CD14-positive monocyte (primary cell): ENCODE results near the gene TARM1. TPM values are rescaled to one million over a fixed set of nuclear protein-coding genes. Genes with fewer than 3 reads are reported as not detected.
A peak's percentile ranks its signal among the peaks of the same experiment; 100 is the strongest.

Source experiments
- DNase-seq, 3 donors: peaks; one replicate each; pipeline ENCODE4 v3.0.0-alpha.2; 2011 to 2022
- H2AFZ ChIP-seq: 2 replicates; pipeline ENCODE4 v1.6.0; 2012; ENCODE audit warnings: mild to moderate bottlenecking, low read depth, low read length, inconsistent platforms; ENCODE audit not compliant: insufficient read depth, poor library complexity, severe bottlenecking
- H3K27ac ChIP-seq, 2 donors: 1 replicate in 1 of 2; 2 replicates in 1 of 2; pipeline ENCODE4 v1.5.1; 2012 to 2013; ENCODE audit warnings: low read length in 2 of 2, control low read depth in 1 of 2, inconsistent platforms in 1 of 2, low read depth in 1 of 2, mild to moderate bottlenecking in 1 of 2
- H3K27me3 ChIP-seq, 2 donors: one replicate each; pipeline versions ENCODE4 v1.6.0 to v1.6.1; 2011 to 2013; ENCODE audit warnings: low read length in 2 of 2; ENCODE audit not compliant: control insufficient read depth in 2 of 2, insufficient read depth in 2 of 2
- H3K36me3 ChIP-seq, 2 donors: replicated peaks in 1 of 2; 1 replicate in 1 of 2; 2 replicates in 1 of 2; pipeline versions ENCODE4 v1.5.1 to v1.6.1; 2012 to 2013; ENCODE audit warnings: low read length in 2 of 2, control low read depth in 1 of 2, inconsistent platforms in 1 of 2, mild to moderate bottlenecking in 1 of 2; ENCODE audit not compliant: insufficient read depth in 2 of 2, control insufficient read depth in 1 of 2
- H3K4me1 ChIP-seq, 2 donors: 1 replicate in 1 of 2; 2 replicates in 1 of 2; pipeline versions ENCODE4 v1.5.1 to v1.6.1; 2012 to 2013; ENCODE audit warnings: low read length in 2 of 2, control low read depth in 1 of 2, inconsistent platforms in 1 of 2, mild to moderate bottlenecking in 1 of 2, moderate library complexity in 1 of 2; ENCODE audit not compliant: insufficient read depth in 2 of 2, control insufficient read depth in 1 of 2
- H3K4me2 ChIP-seq: replicated peaks from 2 replicates; pipeline ENCODE3; 2012; ENCODE audit warnings: low read length, moderate library complexity, mild to moderate bottlenecking; ENCODE audit not compliant: poor library complexity, severe bottlenecking; ENCODE audit errors: extremely low read depth
- H3K4me3 ChIP-seq, 3 experiments: fragments of 200-600 bp in 1 of 3; sonication (generic) in 1 of 3; replicated peaks in 1 of 3; 1 replicate in 2 of 3; 2 replicates in 1 of 3; pipeline ENCODE4 v1.5.1; 2011 to 2013; ENCODE audit warnings: low read length in 3 of 3, mild to moderate bottlenecking in 3 of 3, control low read depth in 2 of 3, low read depth in 2 of 3, inconsistent platforms in 1 of 3, moderate library complexity in 1 of 3
- H3K79me2 ChIP-seq: 2 replicates; pipeline ENCODE4 v1.6.0; 2012; ENCODE audit warnings: mild to moderate bottlenecking, control low read depth, inconsistent platforms, low read length, moderate library complexity; ENCODE audit not compliant: insufficient read depth
- H3K9ac ChIP-seq: 2 replicates; pipeline ENCODE4 v1.6.0; 2017; ENCODE audit warnings: low read length, mild to moderate bottlenecking; ENCODE audit not compliant: insufficient read depth, poor library complexity, severe bottlenecking
- H3K9me3 ChIP-seq, 2 donors: replicated peaks in 1 of 2; 1 replicate in 1 of 2; 2 replicates in 1 of 2; pipeline versions ENCODE4 v1.5.1 to v1.6.1; 2012 to 2013; ENCODE audit warnings: low read length in 2 of 2, control low read depth in 1 of 2; ENCODE audit not compliant: control insufficient read depth in 1 of 2, insufficient read depth in 1 of 2
- H4K20me1 ChIP-seq: 2 replicates; pipeline ENCODE4 v1.6.0; 2012; ENCODE audit warnings: mild to moderate bottlenecking, low read length, control low read depth, moderate library complexity; ENCODE audit not compliant: insufficient read depth
- H3K27ac Mint-ChIP-seq, 7 donors: one replicate each; pipeline ENCODE4 v1.8.0; 2020; ENCODE audit warnings: mild to moderate bottlenecking in 7 of 7, mixed read lengths in 7 of 7, moderate library complexity in 6 of 7, inconsistent platforms in 2 of 7
- H3K27me3 Mint-ChIP-seq, 3 donors: one replicate each; pipeline ENCODE4 v1.8.0; 2021 to 2022; ENCODE audit warnings: low read depth in 3 of 3, mild to moderate bottlenecking in 3 of 3, mixed read lengths in 3 of 3, moderate library complexity in 3 of 3, inconsistent platforms in 1 of 3
- H3K36me3 Mint-ChIP-seq, 2 donors: one replicate each; pipeline ENCODE4 v1.8.0; 2020; ENCODE audit warnings: mixed read lengths in 2 of 2, inconsistent platforms in 1 of 2, mild to moderate bottlenecking in 1 of 2
- H3K4me1 Mint-ChIP-seq: one replicate; pipeline ENCODE4 v1.8.0; 2020; ENCODE audit warnings: mild to moderate bottlenecking, mixed read lengths
- H3K4me3 Mint-ChIP-seq, 2 donors: one replicate each; pipeline ENCODE4 v1.8.0; 2020; ENCODE audit warnings: mild to moderate bottlenecking in 2 of 2, mixed read lengths in 2 of 2, moderate library complexity in 1 of 2
- H3K9me3 Mint-ChIP-seq, 7 donors: one replicate each; pipeline ENCODE4 v1.8.0; 2020 to 2022; ENCODE audit warnings: mixed read lengths in 7 of 7, mild to moderate bottlenecking in 6 of 7, moderate library complexity in 6 of 7, inconsistent platforms in 2 of 7
- WGBS: methylation state at CpG from one replicate; pipeline ENCODE4 v1.1.5; 2013; ENCODE audit warnings: missing lambda C conversion rate; ENCODE audit not compliant: insufficient coverage; 5-methylcytosine and 5-hydroxymethylcytosine counted together
- intact Hi-C, 2 donors: fragments of 100-400 bp; cut with micrococcal nuclease; formaldehyde crosslinking; loops; one replicate each; pipeline versions ENCODE4 v1.15.0 to v1.15.1; 2023
- polyA plus RNA-seq, 3 donors: library from polyadenylated mRNA; depleted of rRNA in 1 of 3; unstranded in 2 of 3; stranded (reverse) in 1 of 3; fragments of 300-500 nt in 2 of 3; fragments of >200 nt in 1 of 3; fragmentation: Illumina TruSeq in 2 of 3; gene quantifications; 1 replicate in 2 of 3; 2 replicates in 1 of 3; pipeline ENCODE4 v1.2.3, GENCODE V29; 2012 to 2021
- small RNA-seq: library from RNA; depleted of rRNA; stranded (forward); fragments of <200 nt; gene quantifications from one replicate; pipeline ENCODE3, GENCODE V24; 2012; ENCODE audit warnings: low read depth; ENCODE audit not compliant: insufficient read length
- TF ChIP-seq, protein P1 (sequence below): fragments of 200-600 bp; IDR thresholded peaks from one replicate; pipeline ENCODE4 v1.8.0; 2022; ENCODE audit warnings: antibody characterized with exemption, mild to moderate bottlenecking

TARM1 gene
- polyA plus RNA-seq, 3 donors = 0.89 to 1.2 TPM; not detected in 1

- Mint-ChIP-seq H3K36me3 (peaks cover 0 to 4% of the 10 kb centered on the region in 2 donors), H3K4me1 (peaks cover 83% of the 10 kb centered on the region), H3K27me3 (peaks cover under 1 to 4% (median 4%) of the 10 kb centered on the region in 3 donors), H3K9me3 (peaks cover 0 to 12% (median 6%) of the 10 kb centered on the region in 7 donors), H3K4me3 (no peak overlapping the region), H3K27ac (peak overlapping the region; percentile 95 to 100 (median 99))
- Histone ChIP-seq H3K27ac (peak overlapping the region; percentile 93 to 95), H3K4me1 (peaks cover 80 to 83% of the 10 kb centered on the region in 2 donors), H3K9me3 (peaks cover 0 to 4% of the 10 kb centered on the region in 2 donors), H3K4me3 (no peak overlapping the region), H2AFZ (no peak overlapping the region), H4K20me1 (no peaks in the 10 kb centered on the region), H3K9ac (no peak overlapping the region), H3K4me2 (no peak overlapping the region), H3K36me3 (no peaks in the 10 kb centered on the region), H3K79me2 (no peaks in the 10 kb centered on the region), H3K27me3 (no peaks in the 10 kb centered on the region)
- TF ChIP-seq, protein P1, sequence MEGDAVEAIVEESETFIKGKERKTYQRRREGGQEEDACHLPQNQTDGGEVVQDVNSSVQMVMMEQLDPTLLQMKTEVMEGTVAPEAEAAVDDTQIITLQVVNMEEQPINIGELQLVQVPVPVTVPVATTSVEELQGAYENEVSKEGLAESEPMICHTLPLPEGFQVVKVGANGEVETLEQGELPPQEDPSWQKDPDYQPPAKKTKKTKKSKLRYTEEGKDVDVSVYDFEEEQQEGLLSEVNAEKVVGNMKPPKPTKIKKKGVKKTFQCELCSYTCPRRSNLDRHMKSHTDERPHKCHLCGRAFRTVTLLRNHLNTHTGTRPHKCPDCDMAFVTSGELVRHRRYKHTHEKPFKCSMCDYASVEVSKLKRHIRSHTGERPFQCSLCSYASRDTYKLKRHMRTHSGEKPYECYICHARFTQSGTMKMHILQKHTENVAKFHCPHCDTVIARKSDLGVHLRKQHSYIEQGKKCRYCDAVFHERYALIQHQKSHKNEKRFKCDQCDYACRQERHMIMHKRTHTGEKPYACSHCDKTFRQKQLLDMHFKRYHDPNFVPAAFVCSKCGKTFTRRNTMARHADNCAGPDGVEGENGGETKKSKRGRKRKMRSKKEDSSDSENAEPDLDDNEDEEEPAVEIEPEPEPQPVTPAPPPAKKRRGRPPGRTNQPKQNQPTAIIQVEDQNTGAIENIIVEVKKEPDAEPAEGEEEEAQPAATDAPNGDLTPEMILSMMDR = no peak
- WGBS = 94% methylated on average over 8 of the region's 8 CpGs
- no peak for DNase-seq
- intact Hi-C loops = loop anchor here (5.0 to 10.0 kb wide), 5 partner anchors 39 to 199 kb away; partner anchors contain the start of gene NLRP12 (in 2 of the 2)
Observed at GRCh38 chr19:54021363-54021762, 59.8 kb downstream of the TARM1 start.

Small RNA genes lying within 50 kb of the gene (small RNA-seq; reads per million reads assigned to genes)
- not detected for gene AC012314.20

Other genes starting within 250 kb of the TARM1 start
- 100 to 1,000 TPM; 162 to 310 (median 254) TPM for gene MYADM, start 213.5 kb downstream of the TARM1 start, polyA plus RNA-seq
- under 1 TPM in 1 of 3 donors, not detected in 2; 0.01 TPM for gene PRKCG, start 199.2 kb downstream of the TARM1 start, polyA plus RNA-seq
- not detected for gene CACNG7, start 172.1 kb downstream of the TARM1 start, polyA plus RNA-seq
- under 1 TPM in 1 of 3 donors, not detected in 2; 0.05 TPM for gene CACNG8, start 118.4 kb downstream of the TARM1 start, polyA plus RNA-seq
- gene CACNG6, start 89.7 kb downstream of the TARM1 start, polyA plus RNA-seq = under 1 TPM in 2 of 3 donors, not detected in 1; 0.08 to 0.18 TPM
- gene VSTM1, start 17.5 kb downstream of the TARM1 start, polyA plus RNA-seq = 100 to 1,000 TPM in 2 of 3 donors, 1 to 10 TPM in 1; 3.7 to 172 (median 137) TPM
- gene OSCAR, start 19.4 kb upstream of the TARM1 start, polyA plus RNA-seq = 100 to 1,000 TPM in 2 of 3 donors, 10 to 100 TPM in 1; 81.4 to 270 (median 126) TPM
- 100 to 1,000 TPM in 2 of 3 donors, 10 to 100 TPM in 1; 46.4 to 396 (median 333) TPM for gene NDUFA3, start 21.5 kb upstream of the TARM1 start, polyA plus RNA-seq
- 10 to 100 TPM in 1 of 3 donors, 1 to 10 TPM in 2; 7.0 to 11.5 (median 9.5) TPM for gene TFPT, start 34.3 kb upstream of the TARM1 start, polyA plus RNA-seq
- 10 to 100 TPM; 34.4 to 51.8 (median 37.6) TPM for gene PRPF31, start 34.4 kb upstream of the TARM1 start, polyA plus RNA-seq
- 10 to 100 TPM in 1 of 3 donors, 1 to 10 TPM in 2; 3.0 to 22.5 (median 4.2) TPM for gene CNOT3, start 56.4 kb upstream of the TARM1 start, polyA plus RNA-seq
- 1 to 10 TPM; 3.4 to 5.4 (median 4.2) TPM for gene LENG1, start 78.4 kb upstream of the TARM1 start, polyA plus RNA-seq
- 1 to 10 TPM; 1.5 to 2.5 (median 2.1) TPM for gene TMC4, start 91.8 kb upstream of the TARM1 start, polyA plus RNA-seq
- gene MBOAT7, start 108.2 kb upstream of the TARM1 start, polyA plus RNA-seq = 100 to 1,000 TPM in 2 of 3 donors, 10 to 100 TPM in 1; 84.0 to 115 (median 111) TPM
- 100 to 1,000 TPM in 2 of 3 donors, 10 to 100 TPM in 1; 59.3 to 125 (median 109) TPM for gene TSEN34, start 109.9 kb upstream of the TARM1 start, polyA plus RNA-seq
- gene RPS9, start 119.5 kb upstream of the TARM1 start, polyA plus RNA-seq = 1,000 to 10,000 TPM in 1 of 3 donors, 100 to 1,000 TPM in 2; 756 to 4,259 (median 983) TPM
- gene LILRB3, start 141.6 kb upstream of the TARM1 start, polyA plus RNA-seq = 100 to 1,000 TPM in 2 of 3 donors, 10 to 100 TPM in 1; 62.9 to 455 (median 104) TPM
- gene LILRA6, start 161.4 kb upstream of the TARM1 start, polyA plus RNA-seq = 100 to 1,000 TPM in 2 of 3 donors, 10 to 100 TPM in 1; 65.7 to 150 (median 143) TPM
- 1 to 10 TPM in 1 of 3 donors, under 1 TPM in 2; 0.14 to 1.1 (median 0.17) TPM for gene LILRB5, start 175.9 kb upstream of the TARM1 start, polyA plus RNA-seq
- gene LILRB2, start 199.7 kb upstream of the TARM1 start, polyA plus RNA-seq = 100 to 1,000 TPM; 111 to 574 (median 172) TPM
- gene LILRA5, start 231.8 kb upstream of the TARM1 start, polyA plus RNA-seq = 100 to 1,000 TPM; 348 to 580 (median 516) TPM